HG03159 (cell line): Measurements from ENCODE around the gene RIMBP2.

Experiments used
- ATAC-seq: cut with Tn5 transposase; IDR thresholded peaks from one replicate; pipeline ENCODE4 v1.9.1; 2021; ENCODE audit warnings: mild to moderate bottlenecking, moderate library complexity; ENCODE audit not compliant: unreplicated experiment

Gene RIMBP2

DNA sequence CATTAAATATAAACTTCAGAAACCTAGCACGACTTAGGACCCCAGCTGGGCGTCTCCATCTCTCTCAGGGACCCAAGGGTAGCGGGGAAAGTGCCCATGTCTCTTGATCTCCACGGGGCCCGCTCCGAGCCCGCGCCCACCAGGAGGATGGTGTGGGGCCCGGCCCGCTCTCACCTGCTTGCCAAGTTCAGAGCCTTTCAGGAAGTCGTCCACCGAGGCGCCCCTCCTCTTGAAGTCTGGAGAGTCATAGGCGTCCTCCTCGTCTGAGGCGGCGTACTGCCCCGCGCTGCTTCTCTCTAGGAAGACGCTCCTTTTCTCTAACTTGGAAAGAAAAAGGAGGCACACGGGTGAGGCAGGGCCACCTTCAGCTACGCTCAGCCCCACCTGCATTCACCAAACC lies 281.5 kb downstream of the RIMBP2 start:
- no peak for ATAC-seq

DNA sequence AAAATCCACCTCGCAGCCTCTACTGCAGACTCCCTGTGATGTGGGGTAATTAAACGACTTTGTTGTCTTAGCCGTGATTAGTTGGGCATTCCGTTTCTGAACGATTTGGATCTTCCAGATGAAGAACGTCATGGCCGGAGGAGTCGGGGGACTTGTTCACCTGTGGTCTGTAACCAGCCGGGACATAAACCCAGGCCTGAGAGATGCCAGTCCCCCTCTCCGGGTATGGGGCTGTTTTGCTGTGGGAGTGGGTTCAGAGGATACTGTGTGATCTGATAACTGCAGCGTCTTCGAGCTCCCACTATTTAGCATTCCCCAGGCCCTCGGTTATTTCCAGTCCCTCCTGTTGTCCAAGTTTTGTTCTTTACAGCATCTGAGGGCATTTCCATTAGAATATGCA lies 282.3 kb downstream of the RIMBP2 start:
- ATAC-seq: no peak

DNA sequence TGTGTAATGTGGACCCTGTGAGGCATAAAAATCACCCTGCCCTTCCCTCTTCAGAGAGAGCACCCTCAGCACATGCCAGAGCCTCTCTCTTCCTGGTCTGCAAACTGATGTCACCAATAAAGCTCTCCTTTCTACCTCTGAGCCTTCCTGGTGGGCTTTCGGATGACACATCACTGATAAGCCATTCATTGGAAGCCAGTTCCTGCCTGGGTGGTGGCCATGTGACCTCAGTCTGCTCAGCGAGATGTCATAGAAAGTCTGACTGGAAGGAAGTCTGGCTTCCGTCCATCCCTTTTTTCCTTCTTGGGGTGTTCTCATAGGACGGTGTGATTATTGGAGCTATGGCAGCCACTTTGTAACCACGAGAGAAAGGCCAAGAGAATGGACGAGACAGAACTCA lies 282.7 kb downstream of the RIMBP2 start:
- no peak for ATAC-seq

DNA sequence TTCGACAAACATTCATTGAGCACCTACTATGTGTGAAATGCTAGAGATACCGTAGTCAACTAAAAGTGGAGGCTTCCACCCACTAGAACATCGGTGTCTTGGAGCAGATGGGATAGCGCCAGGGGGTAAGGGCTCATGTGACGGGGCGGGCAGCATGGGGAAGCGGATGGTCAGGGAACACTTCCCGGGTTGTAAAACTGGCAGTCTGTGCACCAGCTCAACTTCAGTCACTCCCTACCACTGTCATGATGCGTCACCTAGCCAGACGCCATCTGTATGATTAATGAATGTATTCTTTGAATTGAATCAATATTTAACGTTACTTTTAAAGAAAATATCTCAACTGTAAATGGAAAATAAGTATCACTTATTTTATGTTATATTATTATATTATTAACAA lies 284.9 kb downstream of the RIMBP2 start:
- ATAC-seq: no peak

DNA sequence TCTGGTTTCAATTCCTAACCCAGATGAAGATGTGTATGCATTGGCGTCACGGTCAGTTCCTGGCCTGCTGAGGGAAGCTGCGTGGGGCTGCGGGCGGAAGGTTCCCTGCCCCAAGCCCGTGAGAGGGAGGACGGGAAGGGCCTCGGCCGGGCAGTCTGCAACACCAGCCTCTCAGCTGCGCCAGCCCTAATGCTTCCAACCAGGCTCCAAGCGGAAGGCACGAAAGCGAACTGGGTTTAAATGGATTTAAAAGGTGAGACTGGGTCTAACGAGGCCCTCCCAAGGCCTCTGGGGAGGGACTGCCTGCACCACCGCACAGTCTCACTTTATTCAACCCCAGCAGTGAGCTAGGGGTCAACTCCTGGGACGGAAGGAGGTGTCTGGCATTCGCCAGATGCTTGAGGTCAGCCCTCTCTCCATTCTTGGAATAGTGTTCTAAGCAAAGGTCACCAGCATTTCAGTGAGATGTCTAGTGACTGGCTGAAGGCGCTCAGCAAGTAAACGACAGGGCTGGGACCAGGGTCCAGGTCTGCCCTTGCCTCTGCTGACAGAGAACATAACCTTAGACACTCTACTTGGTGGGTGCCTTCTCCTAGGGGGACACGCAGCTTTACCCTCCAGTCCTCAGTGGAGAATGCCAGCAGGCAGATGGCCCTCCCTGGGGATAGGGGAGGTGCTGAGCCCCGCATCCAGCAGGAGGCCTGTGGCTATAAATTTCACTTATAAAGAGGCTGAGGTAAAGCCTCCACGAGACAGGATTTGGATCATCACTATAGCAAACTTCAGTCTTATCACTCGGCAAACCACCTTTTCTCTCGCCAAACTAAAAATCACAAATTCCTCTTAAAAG lies 286.2 kb downstream of the RIMBP2 start:
- no peak for ATAC-seq

DNA sequence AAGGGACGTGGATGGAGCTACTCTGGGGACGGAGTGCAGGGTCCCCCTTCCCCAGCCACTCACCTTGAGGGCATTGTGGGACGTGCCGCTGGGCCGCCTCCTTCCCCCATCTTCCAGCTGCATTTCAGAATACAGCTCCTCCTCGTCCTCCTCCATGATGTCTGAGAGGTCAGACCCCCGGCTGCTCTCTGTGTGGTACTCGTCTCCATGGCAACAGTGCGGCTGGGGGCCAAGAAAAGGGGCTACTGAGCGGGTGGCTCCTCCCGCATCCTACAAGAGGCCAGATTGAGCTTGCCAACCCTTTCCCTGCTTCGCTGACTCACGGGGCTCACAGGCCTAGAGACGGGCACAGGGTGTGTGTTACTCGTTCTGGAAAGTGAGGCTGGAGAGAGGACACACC lies 288.0 kb downstream of the RIMBP2 start:
- no peak for ATAC-seq

DNA sequence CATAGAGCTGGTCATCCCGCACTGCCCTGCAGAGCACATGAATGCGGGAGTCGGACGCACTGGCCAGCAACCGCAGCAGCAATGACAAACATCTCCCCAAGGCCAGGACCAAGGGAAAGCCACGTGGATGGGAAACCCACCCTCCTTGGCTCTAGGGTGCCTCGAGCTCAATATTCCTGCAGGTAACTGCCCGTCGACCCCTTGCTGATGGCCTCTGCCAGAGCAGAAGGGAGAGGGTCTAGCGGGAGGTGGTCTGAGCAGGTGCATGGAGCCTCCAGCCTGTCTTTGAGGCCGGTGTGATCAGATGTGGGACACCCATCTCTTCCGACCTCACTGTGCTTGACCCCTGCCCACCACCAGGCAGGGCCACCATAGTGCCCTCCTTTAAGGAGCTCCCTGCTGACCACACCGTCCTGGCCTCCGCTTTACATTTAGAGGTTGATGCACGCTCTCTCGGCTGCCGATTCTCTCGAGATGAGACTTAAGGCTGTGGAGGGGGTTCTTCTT lies 288.7 kb downstream of the RIMBP2 start:
- no peak for ATAC-seq

DNA sequence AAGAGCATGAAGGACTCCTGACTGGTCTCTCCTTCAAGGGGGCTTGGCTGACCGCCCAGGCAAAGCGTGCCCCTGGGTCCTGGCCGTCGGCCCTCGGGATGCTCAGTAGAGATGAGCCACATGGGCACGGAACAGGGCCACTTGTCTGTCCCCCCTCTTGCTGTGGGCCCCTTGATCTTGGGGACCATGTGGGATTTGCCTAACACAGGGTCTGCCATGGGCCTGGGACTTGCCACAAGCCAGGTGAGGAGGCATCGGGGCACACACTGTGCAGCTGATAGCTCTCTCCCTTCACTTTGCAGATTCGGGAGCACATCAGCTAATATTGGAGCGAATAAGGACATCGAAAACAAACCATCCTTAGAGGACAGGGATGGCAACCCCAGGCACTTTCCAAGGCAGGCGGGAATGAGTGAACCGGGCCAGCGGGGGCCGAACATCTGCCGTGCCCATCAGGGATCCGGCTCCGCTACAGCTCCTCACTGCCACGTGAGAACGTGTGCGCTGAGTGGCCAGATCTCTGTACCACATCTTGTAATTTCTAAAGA lies 290.3 kb downstream of the RIMBP2 start:
- ATAC-seq: no peak

DNA sequence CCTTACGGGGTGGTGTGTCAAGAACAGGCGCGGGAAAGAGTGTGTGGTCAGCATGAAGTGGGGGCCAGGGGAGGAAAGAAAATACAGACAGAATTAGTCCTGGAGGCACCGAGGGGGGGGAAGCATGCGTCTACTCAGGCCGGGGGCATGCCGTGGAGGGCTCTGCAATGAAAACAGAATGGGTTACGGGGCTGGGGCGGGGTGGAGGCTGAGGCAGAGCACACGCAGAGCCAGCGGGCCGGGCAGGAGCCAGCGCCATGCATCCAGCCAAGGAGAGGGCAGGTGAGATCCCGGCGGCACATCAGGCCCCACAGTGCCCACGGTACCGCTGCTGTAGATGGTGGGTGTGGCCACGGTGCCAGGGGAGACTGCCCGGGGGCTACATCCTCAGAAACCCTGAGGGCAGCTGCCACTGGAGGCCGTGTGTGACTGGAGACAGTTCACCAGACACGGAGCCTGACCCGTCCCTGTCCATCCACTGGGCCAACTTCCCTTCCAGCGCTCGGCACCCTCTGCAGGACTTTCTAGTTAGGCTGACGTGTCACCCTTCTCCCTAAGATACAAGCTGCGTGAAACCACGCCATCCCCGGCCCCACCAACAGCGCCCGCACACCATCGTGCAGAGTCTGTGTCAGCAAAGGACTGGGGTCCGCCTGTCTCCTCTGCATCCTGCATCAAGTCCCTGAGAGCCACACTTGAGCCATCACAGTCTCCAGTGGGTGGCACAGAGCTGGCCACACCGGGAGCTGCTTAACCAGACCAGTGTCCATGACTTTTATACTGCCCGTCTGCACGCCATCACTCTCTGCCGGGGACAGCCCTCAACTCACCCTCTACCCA lies 291.0 kb downstream of the RIMBP2 start:
- ATAC-seq: no peak

DNA sequence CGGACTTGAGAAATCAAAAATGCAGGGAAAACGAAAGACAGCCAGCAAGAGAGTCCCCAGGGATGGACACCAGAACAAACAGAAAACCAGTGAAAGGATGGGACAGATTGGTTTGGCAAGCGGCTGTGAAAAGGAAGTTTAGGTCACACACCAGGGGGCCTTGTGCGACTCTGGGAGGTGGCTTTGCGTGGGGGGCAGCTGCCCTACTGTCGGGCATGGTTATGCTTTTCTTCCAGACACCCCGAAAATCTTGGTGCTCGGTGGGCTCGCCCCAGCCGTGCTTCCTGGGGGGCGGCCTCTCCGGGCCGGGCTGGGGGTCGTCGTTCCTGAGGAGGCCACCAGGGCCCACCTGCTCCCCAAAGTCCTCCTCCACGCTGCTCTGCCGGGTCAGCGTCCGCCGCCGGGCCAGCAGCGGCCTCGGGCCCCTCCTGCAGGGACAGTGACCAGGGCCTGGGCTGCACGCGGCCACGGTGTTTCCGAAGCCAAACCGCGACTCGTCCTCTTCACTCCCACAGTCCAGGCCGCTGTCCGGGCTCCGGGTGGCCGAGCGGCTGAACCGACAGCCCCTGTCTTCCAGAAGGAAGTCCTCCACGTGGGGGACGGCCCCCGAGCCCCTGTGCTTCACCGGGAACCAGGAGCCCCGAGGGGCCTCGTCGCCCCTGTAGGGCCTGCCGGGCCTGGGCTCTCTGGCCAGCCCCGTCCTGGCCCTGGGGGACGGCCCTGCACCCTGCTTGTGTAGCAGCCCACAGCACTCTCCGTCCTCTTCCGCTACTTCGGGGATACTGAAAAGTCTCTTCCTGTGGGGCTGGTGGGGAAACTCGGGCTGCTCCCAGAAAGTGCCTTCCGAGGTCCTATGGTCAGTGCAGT lies 291.9 kb downstream of the RIMBP2 start:
- ATAC-seq: no peak

DNA sequence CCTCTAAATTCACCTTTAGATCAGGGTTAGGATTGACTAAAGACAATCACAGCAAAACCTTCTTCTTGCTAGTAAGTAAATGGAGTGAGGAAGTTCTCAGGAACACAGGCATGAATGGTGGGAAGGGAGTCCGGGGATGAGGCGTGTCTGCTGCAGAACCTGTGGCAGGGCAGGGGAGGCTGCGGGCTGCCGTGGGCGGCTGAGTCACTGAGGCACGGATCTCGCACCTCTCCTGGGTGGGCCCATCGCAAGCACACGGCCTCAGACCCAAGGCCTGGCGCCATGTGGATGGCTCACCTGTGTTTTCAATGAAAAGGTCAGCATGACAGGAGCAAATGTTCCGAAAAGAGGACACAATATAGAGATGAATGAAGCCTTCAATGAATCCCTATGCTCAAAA lies 293.0 kb downstream of the RIMBP2 start:
- ATAC-seq: no peak

DNA sequence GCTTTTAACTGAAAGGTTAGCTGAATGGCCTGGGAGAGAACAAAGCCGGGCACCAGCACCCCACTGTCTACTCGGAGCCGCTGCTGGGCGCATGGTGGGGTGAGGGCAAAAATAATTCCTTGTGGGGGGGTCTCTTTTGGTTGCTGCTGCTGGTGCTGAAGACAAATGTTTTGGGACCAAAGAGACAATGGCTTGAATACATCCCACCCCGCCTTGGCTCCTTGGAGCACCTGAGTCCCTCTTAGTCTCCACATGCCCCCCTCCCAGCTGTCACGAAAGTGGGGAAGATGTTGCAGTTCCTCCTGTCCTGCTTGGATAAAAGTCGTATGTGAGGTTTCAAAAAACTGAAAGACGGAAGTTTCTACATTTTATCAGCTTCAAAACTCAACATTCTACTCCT lies 293.4 kb downstream of the RIMBP2 start:
- ATAC-seq: no peak

DNA sequence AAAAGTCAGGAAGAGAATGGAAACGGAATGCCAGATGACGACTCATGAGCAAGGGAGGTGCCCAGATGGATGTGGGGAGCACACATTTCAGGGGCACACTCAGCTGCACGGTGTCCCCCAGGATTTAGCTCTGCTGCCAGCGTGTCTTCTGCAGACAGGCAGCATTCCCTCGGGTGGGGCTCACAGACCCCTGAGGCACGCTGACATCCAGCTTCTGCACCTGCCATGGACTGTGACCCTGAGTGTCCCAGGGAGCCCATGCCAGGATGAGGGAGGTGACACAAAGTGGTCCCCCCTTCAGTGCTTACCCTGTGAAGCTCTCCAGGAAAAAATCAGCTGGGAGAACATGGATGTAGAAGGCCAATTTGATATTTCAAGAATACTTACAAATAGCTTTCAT lies 294.2 kb downstream of the RIMBP2 start:
- no peak for ATAC-seq

DNA sequence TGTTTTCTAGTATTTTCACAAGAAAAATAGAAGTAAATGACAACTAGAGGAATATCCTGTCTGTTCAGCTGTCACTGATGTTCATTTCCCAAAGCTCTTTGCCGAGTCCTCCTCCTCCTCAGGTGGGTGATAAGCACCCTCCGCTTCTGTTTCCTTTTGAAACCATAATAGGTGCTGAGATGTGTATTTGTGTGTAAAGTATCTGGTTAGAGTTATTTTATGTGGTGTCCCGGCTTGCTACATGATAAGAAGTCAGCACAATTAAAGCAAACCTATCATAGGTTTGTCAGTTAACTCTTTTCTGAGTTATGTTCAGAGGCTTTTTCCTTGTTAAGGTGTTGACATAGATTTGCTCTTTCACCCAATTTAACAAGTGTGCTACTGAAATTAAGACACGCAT lies 296.0 kb downstream of the RIMBP2 start:
- ATAC-seq: no peak

DNA sequence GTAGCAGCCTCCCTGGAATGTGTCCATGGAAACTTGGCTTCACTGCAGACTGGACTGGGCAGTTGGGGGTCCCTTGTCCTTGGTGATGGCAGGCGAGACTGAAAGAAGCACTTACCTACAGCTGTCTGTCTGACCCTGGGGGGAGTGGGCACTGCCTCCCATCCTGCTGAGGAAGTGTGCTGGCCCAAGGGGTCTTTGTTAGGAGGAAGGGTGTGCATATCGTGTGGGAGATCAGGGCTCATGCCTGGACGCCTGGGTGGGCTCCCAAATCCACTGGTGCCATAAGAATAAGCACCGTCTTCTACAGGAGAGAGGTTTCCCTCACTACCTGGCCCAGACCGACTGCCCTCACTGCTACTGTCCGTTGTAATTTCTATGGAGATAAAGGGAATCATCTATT lies 297.0 kb downstream of the RIMBP2 start:
- ATAC-seq: no peak

DNA sequence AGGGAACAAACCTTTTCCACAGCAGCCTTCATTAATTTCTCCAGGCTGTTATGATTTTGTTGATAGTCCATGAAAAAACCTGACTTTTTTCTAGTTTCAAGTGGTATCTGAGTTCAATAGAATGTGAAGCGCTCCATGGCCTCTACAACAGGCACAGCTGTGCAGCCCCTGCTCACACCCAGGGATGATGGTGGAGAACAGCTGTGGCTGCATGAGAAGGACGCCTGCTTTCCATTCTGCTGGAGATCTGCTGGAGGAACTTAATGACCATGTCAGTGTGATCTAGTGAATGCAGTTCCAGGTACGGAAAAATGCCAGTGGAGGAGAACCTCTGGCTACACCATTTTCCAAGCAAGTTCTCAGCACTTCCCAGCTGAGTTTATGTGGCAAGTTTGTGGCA lies 297.8 kb downstream of the RIMBP2 start:
- no peak for ATAC-seq

DNA sequence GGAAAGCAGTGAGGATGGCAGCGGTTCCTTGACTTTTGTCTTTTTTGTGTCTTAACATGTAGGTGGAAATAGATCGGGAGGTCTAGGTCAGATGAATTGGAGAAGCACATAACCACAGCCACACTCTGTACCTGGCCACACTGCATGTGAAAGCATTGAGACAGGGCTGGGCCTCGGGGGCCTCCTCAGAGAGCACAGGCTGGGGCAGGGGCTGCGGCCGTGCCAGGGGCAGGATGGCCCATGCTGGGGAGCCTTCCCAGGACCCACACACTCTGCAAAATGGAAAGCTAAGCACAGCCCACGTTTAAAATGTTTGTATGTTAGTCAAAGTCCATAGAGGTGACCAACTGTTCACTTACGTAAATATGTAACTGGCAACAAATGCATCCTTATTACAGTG lies 301.7 kb downstream of the RIMBP2 start:
- ATAC-seq: no peak

DNA sequence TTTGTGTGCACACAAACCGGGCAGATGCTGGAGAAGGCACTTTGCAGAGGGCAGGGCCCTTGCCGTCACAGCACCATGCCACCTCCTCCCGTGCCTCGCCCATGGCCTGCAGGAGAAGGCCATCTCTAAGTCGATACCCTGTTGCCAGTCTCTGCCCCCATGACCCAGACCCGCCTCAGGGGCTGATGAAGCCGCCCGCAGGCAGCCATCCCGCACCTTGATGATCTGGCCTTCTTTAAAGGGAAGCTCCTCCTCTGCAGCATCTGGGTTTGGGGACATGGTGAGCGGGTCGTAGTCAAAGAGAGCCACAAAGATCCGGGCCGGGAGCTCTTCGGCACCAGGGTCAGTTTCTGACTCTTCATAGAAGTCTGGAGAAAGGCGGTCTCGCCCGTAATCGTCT lies 302.2 kb downstream of the RIMBP2 start:
- ATAC-seq: no peak

DNA sequence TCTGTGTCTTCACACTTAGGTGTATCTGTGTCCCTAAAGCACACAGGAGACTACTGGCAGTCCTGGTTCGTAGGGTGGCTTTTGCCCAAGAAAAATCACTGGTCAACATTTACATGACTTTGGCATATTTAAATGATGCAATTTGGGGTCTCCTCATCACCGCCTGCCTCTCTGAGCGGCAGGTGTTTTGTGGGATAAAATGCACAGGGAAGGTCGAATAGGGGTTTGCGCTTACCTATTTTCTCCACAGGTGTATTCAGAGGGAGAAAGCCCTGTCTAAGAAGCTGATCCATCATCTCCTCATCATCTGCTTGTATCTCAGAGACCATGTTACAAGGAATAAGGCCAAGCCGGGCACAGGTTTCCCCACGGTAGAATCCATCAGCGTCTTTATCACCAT lies 303.7 kb downstream of the RIMBP2 start:
- no peak for ATAC-seq

DNA sequence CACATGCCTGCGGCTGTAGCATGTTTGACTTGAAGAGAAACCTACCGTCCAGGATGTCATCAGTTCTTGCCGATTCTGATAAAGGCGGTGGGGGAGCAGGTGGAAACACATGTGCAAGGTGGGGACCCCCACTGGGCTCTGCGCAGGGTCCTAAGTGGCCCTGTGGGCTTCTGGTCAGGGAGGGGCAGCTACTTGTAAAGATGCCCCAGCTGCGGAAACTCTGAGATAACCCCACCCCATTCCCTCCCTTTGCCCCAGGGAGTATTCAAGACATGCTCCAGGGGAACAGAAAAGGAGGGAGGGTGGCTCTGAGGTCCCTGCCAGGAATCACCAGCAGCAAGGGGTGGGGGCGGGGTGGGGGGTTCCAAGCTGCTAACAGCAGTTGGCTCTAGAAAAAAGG lies 310.8 kb downstream of the RIMBP2 start:
- ATAC-seq: no peak

DNA sequence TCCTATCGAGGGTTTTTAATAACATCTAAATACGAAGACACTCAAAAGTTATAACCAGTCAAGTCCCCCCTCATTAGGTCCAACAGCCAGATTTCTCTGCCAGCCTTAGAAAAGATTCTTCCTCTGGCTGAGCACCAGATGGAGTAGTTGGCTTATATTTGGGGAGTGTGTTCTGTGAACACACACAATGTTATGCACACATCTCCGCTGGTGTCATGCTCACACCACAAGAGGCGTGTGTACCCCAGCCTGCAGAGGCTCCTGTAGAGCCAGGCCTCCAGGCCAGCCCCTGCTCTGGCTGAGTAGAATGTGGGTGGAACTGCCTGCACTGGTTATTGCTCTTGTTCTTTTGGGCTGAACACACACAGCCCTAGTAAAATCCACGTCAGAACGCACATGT lies 314.4 kb downstream of the RIMBP2 start:
- ATAC-seq: no peak
